ENCODE results near the gene SNIP1. TPM values are rescaled to one million over a fixed set of nuclear protein-coding genes. Genes with fewer than 3 reads are reported as not detected.
A peak's percentile ranks its signal among the peaks of the same experiment; 100 is the strongest.

Gene SNIP1
- total and polyA plus RNA-seq, 2 of the 8 experiments (the other 6 are each of a cell fraction or from before 2014, with no cell fraction given), result 3.7 to 15.7 TPM

GRCh38 chr1:37515185-37516034 is 38.7 kb downstream of the SNIP1 start:
- Histone ChIP-seq H3K79me2 (ENCODE audit: control insufficient read depth in 1 of 2, insufficient read depth in 2 of 2, low read length in 2 of 2) (peaks cover 3 to 15% of the 10 kb centered on the region in 2 experiments; a peak in 2 of 4 replicates), H4K20me1 (replicated peaks in 1 of 2; ENCODE audit: control insufficient read depth in 1 of 2, insufficient read depth in 2 of 2, low read length in 2 of 2) (peaks cover 3 to 7% of the 10 kb centered on the region in 2 experiments), H3K9me3 (ENCODE audit: insufficient read depth in 2 of 2, low read depth in 1 of 2, low read length in 1 of 2) (no peaks in the 10 kb centered on the region; a peak in 1 of 4 replicates), H3K14ac (ENCODE audit: insufficient read length) (no peak overlapping the region), H2AFZ (ENCODE audit: low read length) (peak overlapping the region; percentile 93), H2BK120ac (replicated peaks; ENCODE audit: low read depth, low read length) (peak overlapping the region; percentile 79), H4K5ac (ENCODE audit: insufficient read length, low read depth, low read length) (no peak overlapping the region), H3K56ac (replicated peaks; ENCODE audit: insufficient read length, low read depth, low read length) (no peak overlapping the region), H3K4me3 (ENCODE audit: extremely low read depth in 1 of 4, insufficient read depth in 2 of 4, low read depth in 3 of 4, low read length in 4 of 4) (peak overlapping the region; percentile 69 to 97 (median 78)), H3K4ac (replicated peaks; ENCODE audit: insufficient read length, low read depth, low read length) (peak overlapping the region; percentile 58), H2BK12ac (ENCODE audit: low read depth, low read length) (peak overlapping the region; percentile 44), H2BK15ac (ENCODE audit: low read length) (0 out of 2 replicates have a peak overlapping the region, but pooled peaks have one; percentile 92), H2BK5ac (ENCODE audit: low read depth, low read length) (peak overlapping the region; percentile 97; the same call in 1 of the 2 replicates), H2AK5ac (ENCODE audit: low read depth, low read length) (no peak overlapping the region), H3K27me3 (replicated peaks in 1 of 4; ENCODE audit: control insufficient read depth in 3 of 4, extremely low read depth in 1 of 4, insufficient read depth in 3 of 4, low read length in 3 of 4) (no peaks in the 10 kb centered on the region), H2BK20ac (ENCODE audit: low read length) (peak overlapping the region; percentile 43; the same call in 1 of the 2 replicates), H3K23ac (ENCODE audit: insufficient read length) (no peak overlapping the region), H3K36me3 (ENCODE audit: control insufficient read depth in 2 of 4, insufficient read depth in 4 of 4, low read length in 3 of 4) (peaks cover 0 to 16% (median 4%) of the 10 kb centered on the region in 4 experiments; a peak in 4 of 8 replicates), H4K8ac (ENCODE audit: extremely low read depth, insufficient read depth, low read length) (peak overlapping the region; percentile 87; the same call in 1 of the 2 replicates), H3K4me1 (replicated peaks in 1 of 4; ENCODE audit: control insufficient read depth in 3 of 4, insufficient read depth in 4 of 4, low read length in 3 of 4) (peaks cover 2 to 13% (median 6%) of the 10 kb centered on the region in 4 experiments; a peak in 4 of 7 replicates), H3K27ac (ENCODE audit: low read depth, low read length) (peak overlapping the region; percentile 79; the same call in 1 of the 2 replicates), H3K18ac (ENCODE audit: extremely low read depth, low read length) (peak overlapping the region; percentile 98), H3K23me2 (ENCODE audit: low read depth, low read length) (peaks cover 13% of the 10 kb centered on the region), H4K91ac (replicated peaks; ENCODE audit: insufficient read length, low read length) (peak overlapping the region; percentile 56), H3K4me2 (ENCODE audit: insufficient read depth in 1 of 2, low read depth in 2 of 2, low read length in 2 of 2) (peak overlapping the region; percentile 80 to 89), H3K79me1 (ENCODE audit: low read depth, low read length) (peaks cover 4% of the 10 kb centered on the region), H3K9ac (replicated peaks in 1 of 4; ENCODE audit: extremely low read depth in 1 of 4, low read depth in 3 of 4, low read length in 3 of 4) (peak overlapping the region in 3 of 4 experiments; percentile 6 to 78 (median 77); a peak in 4 of 7 replicates)
- DNase-seq (ENCODE audit: low read depth in 1 of 2, low spot score in 2 of 2) (no peak), FAIRE-seq (no peak)
- ChIA-PET POLR2A (ENCODE audit: partially characterized antibody) (interaction anchor here (0.6 to 2.3 kb wide), 16 partner anchors 9 to 175 kb away, joined by 3 to 15 read pairs (median 3); partner anchors contain the start of gene ZC3H12A), CTCF (ENCODE audit: partially characterized antibody) (interaction anchor here (0.6 to 3.6 kb wide), 17 partner anchors 10 to 135 kb away, joined by 3 to 18 read pairs (median 4); partner anchors contain the start of gene DNALI1)
- WGBS, 2 experiments (ENCODE audit: extremely low coverage in 1 of 2, insufficient coverage in 1 of 2, insufficient read length in 1 of 2, insufficient replicate concordance in 2 of 2, low coverage in 1 of 2, low lambda C conversion rate in 2 of 2, missing lambda C conversion rate in 1 of 2), result 74% methylated on average over 18 of the region's 18 CpGs; no CpG with 5 or more reads in 1 of the 2 experiments
- TF ChIP-seq SAP30 (IDR thresholded peaks at IDR 0.05; ENCODE audit: insufficient read depth, insufficient replicate concordance, low read length), result peak; percentile 9
- TF ChIP-seq GTF2F1 (IDR thresholded peaks at IDR 0.05; ENCODE audit: borderline replicate concordance, low read depth, low read length), result no peak
